Vagina (tissue), 2 donors: ENCODE data around the gene PET100.

Experiments
- POLR2A ChIP-seq, 2 donors: fragments of 450-650 bp; IDR thresholded peaks; one replicate each; pipeline ENCODE4 v1.6.1; 2017; ENCODE audit warnings: antibody characterized with exemption in 2 of 2, mild to moderate bottlenecking in 2 of 2, moderate library complexity in 2 of 2
- TF ChIP-seq, protein P1 (sequence below), 3 experiments: fragments of 450-650 bp in 2 of 3; fragments of 200-600 bp in 1 of 3; sonication (generic) in 1 of 3; IDR thresholded peaks; one replicate each; pipeline ENCODE4 v1.5.1; 2017 to 2019; ENCODE audit warnings: antibody characterized with exemption in 3 of 3, mild to moderate bottlenecking in 2 of 3, moderate library complexity in 2 of 3

GRCh38 chr19:7612282-7613274 lies 17.0 kb upstream of the PET100 start:
- TF ChIP-seq POLR2A (IDR thresholded peaks at IDR 0.05) = no peak
- TF ChIP-seq, protein P1, sequence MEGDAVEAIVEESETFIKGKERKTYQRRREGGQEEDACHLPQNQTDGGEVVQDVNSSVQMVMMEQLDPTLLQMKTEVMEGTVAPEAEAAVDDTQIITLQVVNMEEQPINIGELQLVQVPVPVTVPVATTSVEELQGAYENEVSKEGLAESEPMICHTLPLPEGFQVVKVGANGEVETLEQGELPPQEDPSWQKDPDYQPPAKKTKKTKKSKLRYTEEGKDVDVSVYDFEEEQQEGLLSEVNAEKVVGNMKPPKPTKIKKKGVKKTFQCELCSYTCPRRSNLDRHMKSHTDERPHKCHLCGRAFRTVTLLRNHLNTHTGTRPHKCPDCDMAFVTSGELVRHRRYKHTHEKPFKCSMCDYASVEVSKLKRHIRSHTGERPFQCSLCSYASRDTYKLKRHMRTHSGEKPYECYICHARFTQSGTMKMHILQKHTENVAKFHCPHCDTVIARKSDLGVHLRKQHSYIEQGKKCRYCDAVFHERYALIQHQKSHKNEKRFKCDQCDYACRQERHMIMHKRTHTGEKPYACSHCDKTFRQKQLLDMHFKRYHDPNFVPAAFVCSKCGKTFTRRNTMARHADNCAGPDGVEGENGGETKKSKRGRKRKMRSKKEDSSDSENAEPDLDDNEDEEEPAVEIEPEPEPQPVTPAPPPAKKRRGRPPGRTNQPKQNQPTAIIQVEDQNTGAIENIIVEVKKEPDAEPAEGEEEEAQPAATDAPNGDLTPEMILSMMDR (IDR thresholded peaks at IDR 0.05) = no peak
